CD4-positive, alpha-beta T cell treated with Interferon gamma for 1 hour (primary cell): ENCODE data around the gene MANBA.

ENCODE experiments used
- DNase-seq: peaks from one replicate; pipeline ENCODE4 v3.0.0-alpha.2; 2020

The MANBA gene

DNA sequence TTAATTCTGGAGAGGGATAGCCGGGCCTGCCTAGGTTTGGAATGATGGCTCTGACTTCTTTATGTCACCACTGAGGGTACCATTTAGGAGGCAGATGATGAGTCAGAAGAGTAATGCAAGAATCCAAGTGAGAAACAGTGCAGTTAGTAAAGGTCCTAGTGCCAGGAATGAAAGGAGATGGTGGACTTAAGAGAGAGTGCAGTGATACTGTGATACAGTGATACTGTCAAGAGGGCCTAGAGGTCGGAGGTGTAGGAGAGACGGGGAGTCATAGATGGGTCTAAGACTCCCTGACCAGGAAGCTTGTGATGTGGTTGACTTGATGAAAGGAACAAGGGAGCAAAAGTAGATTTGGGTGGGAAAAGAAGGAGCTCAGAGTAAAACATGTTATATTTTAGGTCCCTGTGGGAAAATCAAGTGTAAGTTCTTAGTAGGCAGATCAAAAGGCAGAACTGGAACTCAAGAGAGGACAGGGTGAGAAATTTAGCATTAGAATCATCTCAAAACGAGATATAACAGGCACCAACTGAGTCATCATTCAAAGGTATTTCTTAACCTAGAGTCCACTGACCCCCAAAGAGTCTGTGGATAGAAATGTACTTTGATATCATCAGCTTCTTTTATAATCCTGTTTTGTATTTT lies 174.6 kb downstream of the MANBA start:
- DNase-seq, result no peak

DNA sequence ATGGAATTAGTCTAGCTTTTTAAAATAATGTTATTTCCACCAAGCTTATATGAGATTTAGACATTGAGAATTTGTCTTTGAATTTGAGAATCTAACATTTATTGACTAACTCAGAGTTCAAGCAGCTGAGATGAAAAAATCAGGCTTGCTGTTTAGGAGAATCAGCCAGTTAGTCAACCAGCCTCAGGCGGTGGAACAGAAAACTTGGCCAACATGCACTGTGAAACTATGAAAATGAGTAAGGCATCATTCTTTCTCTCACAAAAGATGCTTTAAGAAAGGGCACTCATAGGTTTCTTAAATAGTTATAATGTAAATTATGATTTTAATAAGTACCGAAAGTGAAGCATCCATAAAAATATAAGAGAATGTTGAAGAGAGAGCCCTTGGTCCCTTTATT lies 175.4 kb downstream of the MANBA start:
- no peak for DNase-seq

DNA sequence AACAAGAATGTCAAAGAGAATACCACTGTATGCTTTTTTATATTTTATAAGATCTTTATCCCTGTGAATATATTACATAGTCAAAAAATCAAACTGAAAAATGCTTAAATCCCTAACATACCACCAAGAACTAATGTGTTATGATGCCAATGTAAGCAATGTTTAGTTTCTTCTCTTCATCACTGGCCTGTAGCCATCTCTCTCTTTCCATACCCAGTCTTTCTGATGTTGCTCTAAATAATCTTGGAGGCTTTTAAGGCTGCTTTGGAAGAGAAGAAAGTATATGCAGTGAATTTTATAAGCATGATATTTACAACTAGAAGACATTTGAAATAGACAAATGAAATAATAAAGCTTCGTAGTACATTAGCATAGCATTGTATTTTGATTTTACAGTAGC lies 176.7 kb downstream of the MANBA start:
- DNase-seq, result no peak
